ENCODE data around the gene CROCC2.

The CROCC2 gene

GRCh38 chr2:240875228-240876034 lies 30.7 kb upstream of the CROCC2 start:
- no peak for DNase-seq (ENCODE audit: low read depth in 2 of 2, low spot score in 1 of 2)

- DNase-seq (ENCODE audit: low read depth in 2 of 2, low spot score in 1 of 2), result no peak
Observed at GRCh38 chr2:240876035-240876474, 30.1 kb upstream of the CROCC2 start.

- DNase-seq (ENCODE audit: low read depth in 2 of 2, low spot score in 1 of 2), result no peak
Observed at GRCh38 chr2:240876475-240877251, 29.5 kb upstream of the CROCC2 start.

- DNase-seq (ENCODE audit: low read depth in 2 of 2, low spot score in 1 of 2), result no peak
Observed at GRCh38 chr2:240877460-240878340, 28.4 kb upstream of the CROCC2 start.

- no peak for DNase-seq (ENCODE audit: low read depth in 2 of 2, low spot score in 1 of 2)
Observed at GRCh38 chr2:240878341-240878936, 27.7 kb upstream of the CROCC2 start.

GRCh38 chr2:240879105-240879504 lies 27.0 kb upstream of the CROCC2 start:
- no peak for DNase-seq (ENCODE audit: low read depth in 2 of 2, low spot score in 1 of 2)

GRCh38 chr2:240881913-240882312 lies 24.2 kb upstream of the CROCC2 start:
- DNase-seq (ENCODE audit: low read depth in 2 of 2, low spot score in 1 of 2), result no peak

GRCh38 chr2:240884221-240884620 lies 21.9 kb upstream of the CROCC2 start:
- DNase-seq (ENCODE audit: low read depth in 2 of 2, low spot score in 1 of 2), result no peak

GRCh38 chr2:240884745-240885144 lies 21.4 kb upstream of the CROCC2 start:
- DNase-seq (ENCODE audit: low read depth in 2 of 2, low spot score in 1 of 2), result no peak

GRCh38 chr2:240885566-240885965 lies 20.6 kb upstream of the CROCC2 start:
- no peak for DNase-seq (ENCODE audit: low read depth in 2 of 2, low spot score in 1 of 2)

- DNase-seq (ENCODE audit: low read depth in 2 of 2, low spot score in 1 of 2), result no peak
Observed at GRCh38 chr2:240886023-240886565, 20.0 kb upstream of the CROCC2 start.

GRCh38 chr2:240886678-240887609 lies 19.2 kb upstream of the CROCC2 start:
- DNase-seq (ENCODE audit: low read depth in 2 of 2, low spot score in 1 of 2), result no peak

- no peak for DNase-seq (ENCODE audit: low read depth in 2 of 2, low spot score in 1 of 2)
Observed at GRCh38 chr2:240887631-240888030, 18.5 kb upstream of the CROCC2 start.

GRCh38 chr2:240888130-240888889 lies 17.8 kb upstream of the CROCC2 start:
- DNase-seq (ENCODE audit: low read depth in 2 of 2, low spot score in 1 of 2), result no peak

- no peak for DNase-seq (ENCODE audit: low read depth in 2 of 2, low spot score in 1 of 2)
Observed at GRCh38 chr2:240888890-240889573, 17.1 kb upstream of the CROCC2 start.

- DNase-seq (ENCODE audit: low read depth in 2 of 2, low spot score in 1 of 2), result no peak
Observed at GRCh38 chr2:240889601-240890560, 16.3 kb upstream of the CROCC2 start.

GRCh38 chr2:240890691-240891090 lies 15.4 kb upstream of the CROCC2 start:
- DNase-seq (ENCODE audit: low read depth in 2 of 2, low spot score in 1 of 2), result no peak

All from stimulated activated CD8-positive, alpha-beta memory T cell treated with anti-CD3 and anti-CD28 coated beads, Interleukin-4, amount 100 ng/mL, for 1 hour (primary cell).